SHP77 (cell line): ENCODE data around the gene KREMEN2.

Source experiments
- DNase-seq, 2 experiments: peaks; one replicate each; lab custom pipeline; 2025; lab: John Stamatoyannopoulos, UW

KREMEN2 gene

GRCh38 chr16:2964475-2965336, 631 bp downstream of the KREMEN2 start:
- peak; percentile 50 to 81 for DNase-seq

- no peak for DNase-seq
Observed at GRCh38 chr16:2966043-2966807, 2.1 kb downstream of the KREMEN2 start.

GRCh38 chr16:2966808-2967191, 2.7 kb downstream of the KREMEN2 start:
- DNase-seq = no peak

GRCh38 chr16:2967211-2967631, 3.1 kb downstream of the KREMEN2 start:
- DNase-seq = no peak

GRCh38 chr16:2967721-2968161, 3.7 kb downstream of the KREMEN2 start:
- DNase-seq = no peak

- peak; percentile 31 to 53 for DNase-seq
Observed at GRCh38 chr16:2968368-2968737, 4.3 kb downstream of the KREMEN2 start.

- peak; percentile 82 to 89 for DNase-seq
Observed at GRCh38 chr16:2968738-2969544, 4.9 kb downstream of the KREMEN2 start, which contains the start of gene PAQR4. TSS of gene PAQR4 (plus strand) at chr16:2969348. CDS start at chr16:2969675, 327 bp downstream.

- peak in 1 of 2 experiments; percentile 53 for DNase-seq
Observed at GRCh38 chr16:2969545-2970521, 5.8 kb downstream of the KREMEN2 start.

GRCh38 chr16:2970563-2970962, 6.5 kb downstream of the KREMEN2 start:
- no peak for DNase-seq

- no peak for DNase-seq
Observed at GRCh38 chr16:2971134-2971984, 7.3 kb downstream of the KREMEN2 start.

- DNase-seq = no peak
Observed at GRCh38 chr16:2971985-2972784, 8.1 kb downstream of the KREMEN2 start.

GRCh38 chr16:2973093-2973492, 9.0 kb downstream of the KREMEN2 start:
- no peak for DNase-seq

- no peak for DNase-seq
Observed at GRCh38 chr16:2973605-2974318, 9.7 kb downstream of the KREMEN2 start.

- DNase-seq = no peak
Observed at GRCh38 chr16:2974319-2975056, 10.4 kb downstream of the KREMEN2 start.

- no peak for DNase-seq
Observed at GRCh38 chr16:2975161-2975795, 11.2 kb downstream of the KREMEN2 start.

- DNase-seq = no peak
Observed at GRCh38 chr16:2976201-2976600, 12.1 kb downstream of the KREMEN2 start.

- no peak for DNase-seq
Observed at GRCh38 chr16:2976673-2977072, 12.6 kb downstream of the KREMEN2 start.
